ENCODE results near the gene LMCD1.

The LMCD1 gene

GRCh38 chr3:8529738-8530525 lies 28.3 kb downstream of the LMCD1 start:
- Mint-ChIP-seq H3K36me3 (ENCODE audit: low read depth) (no peaks in the 10 kb centered on the region), H3K4me1 (ENCODE audit: low read depth) (no peaks in the 10 kb centered on the region), H3K4me3 (no peak overlapping the region), H3K9me3 (no peaks in the 10 kb centered on the region), H3K27me3 (peaks cover 4% of the 10 kb centered on the region), H3K27ac (no peak overlapping the region)

- Mint-ChIP-seq H3K27me3 (peaks cover 4% of the 10 kb centered on the region), H3K4me3 (no peak overlapping the region), H3K4me1 (ENCODE audit: low read depth) (no peaks in the 10 kb centered on the region), H3K9me3 (no peaks in the 10 kb centered on the region), H3K27ac (no peak overlapping the region), H3K36me3 (ENCODE audit: low read depth) (no peaks in the 10 kb centered on the region)
These were observed 29.0 kb downstream of the LMCD1 start for GRCh38 chr3:8530581-8530980.

GRCh38 chr3:8532251-8532871 lies 30.7 kb downstream of the LMCD1 start:
- Mint-ChIP-seq H3K27me3 (peaks cover 4% of the 10 kb centered on the region), H3K4me1 (ENCODE audit: low read depth) (no peaks in the 10 kb centered on the region), H3K36me3 (ENCODE audit: low read depth) (no peaks in the 10 kb centered on the region), H3K27ac (no peak overlapping the region), H3K9me3 (no peaks in the 10 kb centered on the region), H3K4me3 (no peak overlapping the region)

- no peaks in the 10 kb centered on the region for H3K36me3 Mint-ChIP-seq (ENCODE audit: low read depth)
- no peaks in the 10 kb centered on the region for H3K9me3 Mint-ChIP-seq
- H3K27me3 Mint-ChIP-seq, result peaks cover 4% of the 10 kb centered on the region
- H3K27ac Mint-ChIP-seq, result no peak overlapping the region
- H3K4me3 Mint-ChIP-seq, result no peak overlapping the region
- no peaks in the 10 kb centered on the region for H3K4me1 Mint-ChIP-seq (ENCODE audit: low read depth)
These were observed 34.8 kb downstream of the LMCD1 start for GRCh38 chr3:8536096-8537056.

- H3K27me3 Mint-ChIP-seq, result peaks cover 4% of the 10 kb centered on the region
- H3K4me1 Mint-ChIP-seq (ENCODE audit: low read depth), result no peaks in the 10 kb centered on the region
- H3K36me3 Mint-ChIP-seq (ENCODE audit: low read depth), result no peaks in the 10 kb centered on the region
- H3K9me3 Mint-ChIP-seq, result no peaks in the 10 kb centered on the region
- no peak overlapping the region for H3K4me3 Mint-ChIP-seq
- no peak overlapping the region for H3K27ac Mint-ChIP-seq
These were observed 35.8 kb downstream of the LMCD1 start for GRCh38 chr3:8537440-8537839.

- no peak overlapping the region for H3K4me3 Mint-ChIP-seq
- H3K27me3 Mint-ChIP-seq, result peaks cover 4% of the 10 kb centered on the region
- no peaks in the 10 kb centered on the region for H3K4me1 Mint-ChIP-seq (ENCODE audit: low read depth)
- H3K36me3 Mint-ChIP-seq (ENCODE audit: low read depth), result no peaks in the 10 kb centered on the region
- H3K27ac Mint-ChIP-seq, result no peak overlapping the region
- no peaks in the 10 kb centered on the region for H3K9me3 Mint-ChIP-seq
These were observed 36.6 kb downstream of the LMCD1 start for GRCh38 chr3:8538223-8538622.

GRCh38 chr3:8538913-8539312 lies 37.3 kb downstream of the LMCD1 start:
- Mint-ChIP-seq H3K4me3 (no peak overlapping the region), H3K36me3 (ENCODE audit: low read depth) (no peaks in the 10 kb centered on the region), H3K9me3 (no peaks in the 10 kb centered on the region), H3K27me3 (peaks cover 3% of the 10 kb centered on the region), H3K4me1 (ENCODE audit: low read depth) (no peaks in the 10 kb centered on the region), H3K27ac (no peak overlapping the region)

- Mint-ChIP-seq H3K27me3 (no peaks in the 10 kb centered on the region), H3K36me3 (ENCODE audit: low read depth) (no peaks in the 10 kb centered on the region), H3K4me3 (no peak overlapping the region), H3K4me1 (ENCODE audit: low read depth) (no peaks in the 10 kb centered on the region), H3K27ac (no peak overlapping the region), H3K9me3 (no peaks in the 10 kb centered on the region)
These were observed 37.8 kb downstream of the LMCD1 start for GRCh38 chr3:8539419-8539818.

- H3K36me3 Mint-ChIP-seq (ENCODE audit: low read depth), result no peaks in the 10 kb centered on the region
These were observed 38.8 kb downstream of the LMCD1 start for GRCh38 chr3:8540456-8540855.

GRCh38 chr3:8541486-8541885 lies 39.9 kb downstream of the LMCD1 start:
- no peaks in the 10 kb centered on the region for H3K27me3 Mint-ChIP-seq
- H3K4me3 Mint-ChIP-seq, result no peak overlapping the region
- no peaks in the 10 kb centered on the region for H3K36me3 Mint-ChIP-seq (ENCODE audit: low read depth)
- no peaks in the 10 kb centered on the region for H3K9me3 Mint-ChIP-seq
- H3K27ac Mint-ChIP-seq, result no peak overlapping the region
- H3K4me1 Mint-ChIP-seq (ENCODE audit: low read depth), result no peaks in the 10 kb centered on the region

More at GRCh38 chr3:8540456-8540855, 38.8 kb downstream of the LMCD1 start:
- Mint-ChIP-seq H3K4me1 (ENCODE audit: low read depth) (no peaks in the 10 kb centered on the region), H3K27ac (no peak overlapping the region), H3K9me3 (no peaks in the 10 kb centered on the region), H3K27me3 (no peaks in the 10 kb centered on the region), H3K4me3 (no peak overlapping the region)

- Mint-ChIP-seq H3K36me3 (ENCODE audit: low read depth) (no peaks in the 10 kb centered on the region), H3K27ac (no peak overlapping the region), H3K27me3 (no peaks in the 10 kb centered on the region), H3K4me1 (ENCODE audit: low read depth) (no peaks in the 10 kb centered on the region), H3K9me3 (no peaks in the 10 kb centered on the region), H3K4me3 (no peak overlapping the region)
These were observed 40.8 kb downstream of the LMCD1 start for GRCh38 chr3:8542190-8543135.

- Mint-ChIP-seq H3K27me3 (no peaks in the 10 kb centered on the region), H3K27ac (no peak overlapping the region), H3K4me3 (no peak overlapping the region), H3K9me3 (no peaks in the 10 kb centered on the region), H3K36me3 (ENCODE audit: low read depth) (no peaks in the 10 kb centered on the region), H3K4me1 (ENCODE audit: low read depth) (no peaks in the 10 kb centered on the region)
These were observed 45.0 kb downstream of the LMCD1 start for GRCh38 chr3:8546609-8547008.

GRCh38 chr3:8548502-8549275 lies 47.1 kb downstream of the LMCD1 start:
- no peaks in the 10 kb centered on the region for H3K36me3 Mint-ChIP-seq (ENCODE audit: low read depth)
- no peak overlapping the region for H3K27ac Mint-ChIP-seq
- no peaks in the 10 kb centered on the region for H3K9me3 Mint-ChIP-seq
- no peak overlapping the region for H3K4me3 Mint-ChIP-seq
- no peaks in the 10 kb centered on the region for H3K27me3 Mint-ChIP-seq
- H3K4me1 Mint-ChIP-seq (ENCODE audit: low read depth), result no peaks in the 10 kb centered on the region
